NCI-H2227 (cell line): ENCODE data around the gene IPO13.
A peak's percentile ranks its signal among the peaks of the same experiment; 100 is the strongest.

ENCODE experiments used
- DNase-seq: peaks from one replicate; lab custom pipeline; 2025; ENCODE audit not compliant: unreplicated experiment; lab: John Stamatoyannopoulos, UW

IPO13 gene

GRCh38 chr1:43985984-43986595 is 39.3 kb downstream of the IPO13 start:
- DNase-seq: no peak

GRCh38 chr1:43986712-43987111 is 40.0 kb downstream of the IPO13 start:
- DNase-seq: no peak

- no peak for DNase-seq
These were observed 40.6 kb downstream of the IPO13 start for GRCh38 chr1:43987159-43987902.

GRCh38 chr1:43990271-43991199 is 43.8 kb downstream of the IPO13 start:
- DNase-seq: peak; percentile 45

GRCh38 chr1:43991200-43991475 is 44.4 kb downstream of the IPO13 start:
- DNase-seq: no peak

GRCh38 chr1:43991476-43992231 is 44.9 kb downstream of the IPO13 start, which contains the start of gene CCDC24:
CCDC24 (plus strand) TSS chr1:43991599; CDS start chr1:43991879, 280 bp downstream.
- DNase-seq: peak; percentile 88

GRCh38 chr1:43992232-43992995 is 45.7 kb downstream of the IPO13 start:
- DNase-seq: no peak

GRCh38 chr1:43993206-43993914 is 46.6 kb downstream of the IPO13 start:
- no peak for DNase-seq

- DNase-seq: no peak
These were observed 47.3 kb downstream of the IPO13 start for GRCh38 chr1:43994071-43994470.

GRCh38 chr1:43994794-43995790 is 48.3 kb downstream of the IPO13 start:
- peak; percentile 17 for DNase-seq

GRCh38 chr1:43995984-43996732 is 49.4 kb downstream of the IPO13 start:
- DNase-seq: no peak

GRCh38 chr1:43996733-43997115 is 50.0 kb downstream of the IPO13 start:
- no peak for DNase-seq

GRCh38 chr1:43997295-43997999 is 50.7 kb downstream of the IPO13 start:
- DNase-seq: peak; percentile 18

GRCh38 chr1:43998000-43998378 is 51.2 kb downstream of the IPO13 start:
- DNase-seq: no peak

GRCh38 chr1:43999455-43999854 is 52.7 kb downstream of the IPO13 start:
- DNase-seq: no peak

- no peak for DNase-seq
These were observed 53.4 kb downstream of the IPO13 start for GRCh38 chr1:44000122-44000665.

- no peak for DNase-seq
These were observed 55.4 kb downstream of the IPO13 start for GRCh38 chr1:44002165-44002564.
